ENCODE results near the gene INPP5J. TPM values are rescaled to one million over a fixed set of nuclear protein-coding genes. Genes with fewer than 3 reads are reported as not detected.
"Not testable (repeated sequence)": the region's sequence is repeated elsewhere in the genome, so short reads cannot be mapped to it uniquely, and the experiment has no call there.

The INPP5J gene
- total RNA-seq, result 1 to 10 TPM; 3.8 to 4.0 TPM
- 1 to 10 TPM; 2.1 to 4.1 (median 2.7) TPM for polyA plus RNA-seq (ENCODE audit: insufficient read length in 6 of 6)
- long read RNA-seq, donor 1, result 0 reads
- long read RNA-seq, donor 2, partial matches to known transcripts, result 0 of 1 reads
- long read RNA-seq, donor 2, other reads (novel, unspliced or antisense), result 0 of 1 reads
- long read RNA-seq, donor 3, result 0 reads
- long read RNA-seq, donor 4, partial matches to known transcripts, result 1 of 1 reads
- long read RNA-seq, donor 4, other reads (novel, unspliced or antisense), result 0 of 1 reads
- long read RNA-seq, donor 5, partial matches to known transcripts, result 0 of 1 reads
- long read RNA-seq, donor 5, other reads (novel, unspliced or antisense), result 0 of 1 reads
- long read RNA-seq, donor 6, result 0 reads
- long read RNA-seq, donor 7, result 0 reads
- long read RNA-seq, donor 8, result 0 reads
- long read RNA-seq, donor 9, result 0 reads
- long read RNA-seq, donor 10, result 0 reads
- long read RNA-seq, donor 11, partial matches to known transcripts, result 0 of 4 reads
- long read RNA-seq, donor 11, other reads (novel, unspliced or antisense), result 0 of 4 reads
- long read RNA-seq, donor 12, result 0 reads

GRCh38 chr22:31122532-31123291 is at the start of gene INPP5J:
INPP5J (plus strand) TSS chr22:31122966; CDS start chr22:31123015, 49 bp downstream.
- Histone ChIP-seq H3K27ac (no peak within 1 kb of the TSS), H3K4me3 (peak within 1 kb of the TSS; percentile 33 to 36), H3K27me3 (no peaks in the 10 kb centered on the region), H3K36me3 (no peaks in the 10 kb centered on the region), H3K4me1 (peaks cover 3 to 12% of the 10 kb centered on the region in 2 donors), H3K9me3 (no peaks in the 10 kb centered on the region)
- TF ChIP-seq, protein P1, sequence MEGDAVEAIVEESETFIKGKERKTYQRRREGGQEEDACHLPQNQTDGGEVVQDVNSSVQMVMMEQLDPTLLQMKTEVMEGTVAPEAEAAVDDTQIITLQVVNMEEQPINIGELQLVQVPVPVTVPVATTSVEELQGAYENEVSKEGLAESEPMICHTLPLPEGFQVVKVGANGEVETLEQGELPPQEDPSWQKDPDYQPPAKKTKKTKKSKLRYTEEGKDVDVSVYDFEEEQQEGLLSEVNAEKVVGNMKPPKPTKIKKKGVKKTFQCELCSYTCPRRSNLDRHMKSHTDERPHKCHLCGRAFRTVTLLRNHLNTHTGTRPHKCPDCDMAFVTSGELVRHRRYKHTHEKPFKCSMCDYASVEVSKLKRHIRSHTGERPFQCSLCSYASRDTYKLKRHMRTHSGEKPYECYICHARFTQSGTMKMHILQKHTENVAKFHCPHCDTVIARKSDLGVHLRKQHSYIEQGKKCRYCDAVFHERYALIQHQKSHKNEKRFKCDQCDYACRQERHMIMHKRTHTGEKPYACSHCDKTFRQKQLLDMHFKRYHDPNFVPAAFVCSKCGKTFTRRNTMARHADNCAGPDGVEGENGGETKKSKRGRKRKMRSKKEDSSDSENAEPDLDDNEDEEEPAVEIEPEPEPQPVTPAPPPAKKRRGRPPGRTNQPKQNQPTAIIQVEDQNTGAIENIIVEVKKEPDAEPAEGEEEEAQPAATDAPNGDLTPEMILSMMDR (IDR thresholded peaks at IDR 0.05), result no peak
- peak in 2 of 4 donors; percentile 56 to 75 for DNase-seq
- intact Hi-C loops (cut with DNase I), result no loop called here
- peak; percentile 92 for ATAC-seq

GRCh38 chr22:31073125-31073524 is 49.6 kb upstream of the INPP5J start:
- H3K9me3 ChIP-seq; H3K4me3 ChIP-seq; H3K27me3 ChIP-seq; H3K36me3 ChIP-seq; intact Hi-C loops (cut with DNase I); H3K4me1 ChIP-seq; ATAC-seq; H3K27ac ChIP-seq; DNase-seq: not testable (repeated sequence)

DNA sequence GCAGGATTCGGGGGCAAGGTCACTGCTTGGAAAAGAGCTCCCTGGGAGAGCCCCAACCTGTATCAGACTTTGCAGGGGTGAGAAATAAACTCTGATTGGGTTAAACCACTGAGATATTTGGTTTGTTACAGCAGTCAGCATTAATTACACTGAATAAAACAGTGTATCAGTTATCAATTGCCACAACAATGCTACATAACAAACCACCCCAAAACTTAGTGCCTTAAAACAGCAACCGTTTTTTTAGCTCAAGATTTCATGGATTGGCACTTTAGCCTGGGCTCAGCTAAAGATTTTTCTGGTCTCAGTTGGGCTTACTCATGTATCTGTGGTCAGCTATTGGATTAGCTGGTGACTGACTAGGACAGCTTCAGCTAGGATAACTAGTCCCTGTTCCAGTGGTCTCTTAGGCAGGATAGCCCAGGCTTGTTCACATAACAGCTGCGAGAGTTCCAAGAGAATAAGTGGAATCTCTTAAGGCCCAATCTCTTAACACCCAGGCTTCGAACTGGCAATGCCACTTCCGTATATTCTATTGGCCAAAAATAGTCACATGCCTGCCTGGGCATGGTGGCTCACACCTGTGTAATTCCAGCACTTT is 49.1 kb upstream of the INPP5J start:
- H3K9me3 ChIP-seq; H3K27me3 ChIP-seq; intact Hi-C loops (cut with DNase I); H3K4me3 ChIP-seq; ATAC-seq; DNase-seq; H3K4me1 ChIP-seq; H3K36me3 ChIP-seq; H3K27ac ChIP-seq: not testable (repeated sequence)

- TF ChIP-seq, protein P1 (IDR thresholded peaks at IDR 0.05), result no peak
- ATAC-seq (peak; percentile 65), DNase-seq (peak; percentile 81 to 93 (median 86))
- Histone ChIP-seq H3K27me3 (no peaks in the 10 kb centered on the region), H3K9me3 (no peaks in the 10 kb centered on the region), H3K27ac (peak overlapping the region; percentile 45 to 82), H3K36me3 (no peaks in the 10 kb centered on the region), H3K4me1 (peaks cover 3 to 13% of the 10 kb centered on the region in 2 donors), H3K4me3 (no peak overlapping the region)
- intact Hi-C loops (cut with DNase I), result no loop called here
Measured at GRCh38 chr22:31075961-31076360, 46.8 kb upstream of the INPP5J start.

GRCh38 chr22:31077681-31078080 is 45.1 kb upstream of the INPP5J start:
- Histone ChIP-seq H3K4me1 (peaks cover 3 to 29% of the 10 kb centered on the region in 2 donors), H3K27ac (no peak overlapping the region), H3K27me3 (no peaks in the 10 kb centered on the region), H3K36me3 (no peaks in the 10 kb centered on the region), H3K9me3 (no peaks in the 10 kb centered on the region), H3K4me3 (no peak overlapping the region)
- DNase-seq (no peak), ATAC-seq (no peak)
- intact Hi-C loops (cut with DNase I), result no loop called here
- TF ChIP-seq, protein P1 (IDR thresholded peaks at IDR 0.05), result no peak

DNA sequence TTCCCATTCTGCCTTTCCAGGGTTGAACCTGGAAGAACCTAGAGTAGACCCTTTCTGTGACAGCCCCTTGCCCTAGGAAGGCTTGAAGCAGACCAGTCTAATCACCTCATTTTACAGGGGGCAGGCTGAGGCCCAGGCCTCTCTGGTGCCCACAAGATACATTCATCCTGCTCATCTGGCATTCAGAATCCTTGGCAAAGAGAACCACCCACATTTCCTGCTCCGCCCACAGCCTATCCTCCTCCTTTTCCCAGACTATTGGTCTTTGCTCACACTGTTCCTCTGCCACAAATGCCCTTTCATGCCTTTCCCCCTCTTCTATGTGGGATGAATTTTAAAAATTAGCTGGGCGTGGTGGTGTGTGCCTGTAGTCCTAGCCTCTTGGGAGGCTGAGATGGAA is 44.4 kb upstream of the INPP5J start:
- H3K9me3 ChIP-seq; H3K36me3 ChIP-seq; H3K27ac ChIP-seq; H3K27me3 ChIP-seq; ATAC-seq; intact Hi-C loops (cut with DNase I); DNase-seq; H3K4me3 ChIP-seq: not testable (repeated sequence)
- peaks cover 9 to 36% of the 10 kb centered on the region in 2 donors for H3K4me1 ChIP-seq

All from left lung (tissue), 14 donors.